HG02970 (cell line): ENCODE results near the gene RSRC1.
"Not testable (repeated sequence)": the region's sequence is repeated elsewhere in the genome, so short reads cannot be mapped to it uniquely, and the experiment has no call there.

Source experiments
- ATAC-seq: cut with Tn5 transposase; IDR thresholded peaks from one replicate; pipeline ENCODE4 v1.9.1; 2021; ENCODE audit warnings: mild to moderate bottlenecking, moderate library complexity, moderate number of reproducible peaks; ENCODE audit not compliant: unreplicated experiment, low FRiP score

The RSRC1 gene

DNA sequence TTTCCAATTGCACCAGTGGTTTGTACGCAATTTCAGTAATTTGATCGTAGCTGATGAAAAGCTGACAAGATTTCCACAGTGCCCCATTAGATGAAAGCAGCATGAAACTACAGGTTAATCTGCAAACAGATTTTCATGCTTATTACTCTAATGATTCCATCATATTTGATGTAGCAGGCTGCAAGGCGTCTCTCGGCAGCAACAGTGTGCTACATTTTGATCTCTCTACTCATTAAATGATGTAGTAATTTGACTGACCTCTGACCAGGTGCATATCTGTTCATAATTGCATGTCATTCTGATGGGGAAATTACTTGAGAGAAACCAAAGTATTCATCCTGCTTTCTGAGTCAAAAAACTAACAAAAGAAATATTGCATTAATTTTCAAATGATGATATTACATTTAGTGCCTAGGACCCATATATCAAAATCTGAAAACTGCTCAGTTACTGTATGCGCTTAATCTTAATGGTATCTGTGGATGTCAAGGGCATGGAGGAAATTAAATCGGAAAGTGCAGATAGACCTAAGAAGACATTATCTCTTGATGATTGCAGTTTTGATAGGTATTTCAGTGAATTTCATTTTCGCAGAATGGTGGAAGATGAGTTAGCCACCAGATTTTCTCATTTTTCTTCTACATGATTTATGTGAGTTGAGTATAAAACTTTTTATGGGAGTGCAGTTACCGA lies 198.5 kb downstream of the RSRC1 start:
- no peak for ATAC-seq

DNA sequence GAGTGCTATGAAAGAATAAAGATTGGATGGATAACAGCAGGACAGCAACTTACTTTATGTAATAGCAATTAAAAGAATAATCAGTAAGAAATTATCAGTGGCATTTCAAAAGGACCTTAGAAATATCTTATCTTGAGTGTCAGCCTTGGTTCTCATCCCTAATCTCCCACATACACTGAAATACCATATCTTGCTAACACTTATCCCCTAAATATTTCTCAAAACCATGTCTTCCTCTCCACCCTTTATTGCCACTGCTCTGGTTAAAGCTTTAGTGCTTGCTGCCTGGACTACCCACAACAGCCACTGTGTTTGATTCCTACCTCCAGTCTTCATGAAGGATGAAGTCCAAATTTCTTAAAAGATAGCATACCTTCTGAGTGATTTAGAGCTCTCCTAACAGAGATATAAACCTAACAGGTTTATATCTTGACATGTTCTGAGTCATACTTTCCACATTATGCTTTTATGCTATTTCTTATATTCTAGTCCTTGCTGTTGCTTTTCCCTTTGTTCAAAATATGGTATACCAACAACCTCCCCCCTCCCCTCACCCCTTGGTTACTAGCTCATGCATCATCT lies 202.8 kb downstream of the RSRC1 start:
- no peak for ATAC-seq

DNA sequence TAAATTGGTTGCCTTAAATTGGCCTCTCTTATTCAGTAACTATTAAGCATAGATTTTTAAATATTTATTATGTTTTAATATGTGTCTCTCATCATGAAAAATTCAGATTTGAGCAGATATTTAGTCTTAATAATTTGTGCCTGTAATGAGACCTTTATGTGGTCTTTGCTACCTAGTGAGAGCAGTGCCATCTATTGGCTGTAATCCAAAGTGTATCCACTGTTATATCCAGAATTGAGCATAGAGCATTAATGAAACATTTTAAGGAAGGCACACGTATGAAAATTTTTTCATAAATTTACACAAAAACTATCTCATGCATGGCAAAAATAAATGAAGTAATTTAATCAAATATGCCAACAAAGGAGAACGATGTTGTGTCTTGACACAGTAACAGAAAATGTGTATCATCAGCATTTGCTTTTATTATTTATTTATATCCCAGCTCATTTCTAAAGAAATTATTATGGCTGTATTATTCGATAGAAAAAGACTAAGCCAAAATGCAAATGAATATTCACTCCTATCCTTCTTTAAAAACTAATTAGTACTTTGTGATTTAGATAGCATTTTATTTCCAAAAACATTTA lies 203.5 kb downstream of the RSRC1 start:
- no peak for ATAC-seq

DNA sequence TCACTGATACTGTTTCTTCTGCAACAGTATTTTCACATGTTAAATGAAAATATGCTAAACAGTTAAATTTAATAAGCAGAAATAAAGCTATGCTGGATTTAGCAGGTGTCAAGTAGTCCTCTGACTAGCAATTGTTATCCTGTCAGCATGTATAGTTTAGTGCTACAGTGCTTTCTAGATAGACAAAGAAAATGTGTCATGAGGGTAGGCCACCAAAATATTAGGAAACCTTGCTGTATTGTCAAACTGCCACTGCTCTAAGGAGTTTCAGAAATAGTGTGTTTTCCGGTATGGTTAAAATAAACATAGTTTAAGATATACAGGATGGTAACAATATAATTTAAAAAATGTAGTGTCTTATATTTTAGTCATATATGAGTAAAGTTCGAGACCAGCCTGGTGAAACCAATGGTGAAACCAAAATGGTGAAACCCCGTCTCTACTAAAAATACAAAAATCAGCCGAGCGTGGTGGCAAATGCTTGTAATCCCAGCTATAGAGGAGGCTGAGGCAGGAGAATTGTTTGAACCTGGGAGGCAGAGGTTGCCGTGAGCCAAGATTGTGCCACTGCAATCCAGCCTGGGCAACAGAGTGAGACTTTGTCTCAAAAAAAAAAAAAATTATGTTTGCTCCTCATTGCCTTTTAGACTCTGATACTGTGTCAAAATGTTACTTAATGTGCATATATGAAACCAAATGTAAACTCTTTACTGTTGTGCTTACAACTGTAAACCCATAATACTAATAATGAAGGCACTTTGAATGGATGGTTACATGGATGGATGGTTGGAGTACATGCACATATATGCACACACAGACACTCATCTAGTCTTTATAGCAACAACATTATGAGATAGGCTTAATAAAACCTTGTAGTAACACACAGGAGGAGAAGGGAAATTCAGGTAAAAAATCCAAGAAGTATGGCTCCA lies 204.8 kb downstream of the RSRC1 start:
- ATAC-seq: no peak

DNA sequence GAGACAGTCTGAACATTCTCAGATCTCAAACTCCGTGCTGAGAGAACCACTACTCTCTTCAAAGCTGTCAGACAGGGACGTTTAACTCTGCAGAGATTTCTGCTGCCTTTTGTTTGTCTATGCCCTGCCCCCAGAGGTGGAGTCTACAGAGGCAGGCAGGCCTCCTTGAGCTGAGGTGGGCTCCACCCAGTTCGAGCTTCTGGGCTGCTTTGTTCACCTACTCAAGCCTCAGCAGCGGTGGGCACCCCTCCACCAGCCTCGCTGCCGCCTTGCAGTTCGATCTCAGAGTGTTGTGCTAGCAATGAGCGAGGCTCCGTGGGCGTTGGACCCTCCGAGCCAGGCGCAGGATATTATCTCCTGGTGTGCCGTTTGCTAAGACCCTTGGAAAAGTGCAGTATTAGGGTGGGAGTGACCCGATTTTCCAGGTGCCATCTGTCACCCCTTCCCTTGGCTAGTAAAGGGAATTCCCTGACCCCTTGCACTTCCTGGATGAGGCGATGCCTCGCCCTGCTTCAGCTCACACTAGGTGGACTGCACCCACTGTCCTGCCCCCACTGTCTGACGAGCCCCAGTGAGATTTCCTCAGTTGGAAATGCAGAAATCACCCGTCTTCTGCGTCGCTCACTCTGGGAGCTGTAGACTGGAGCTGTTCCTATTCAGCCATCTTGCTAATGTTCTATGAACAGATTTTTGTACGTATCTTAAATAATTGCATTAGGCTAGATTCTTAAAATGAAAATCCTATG lies 220.0 kb downstream of the RSRC1 start:
- not testable (repeated sequence) for ATAC-seq

DNA sequence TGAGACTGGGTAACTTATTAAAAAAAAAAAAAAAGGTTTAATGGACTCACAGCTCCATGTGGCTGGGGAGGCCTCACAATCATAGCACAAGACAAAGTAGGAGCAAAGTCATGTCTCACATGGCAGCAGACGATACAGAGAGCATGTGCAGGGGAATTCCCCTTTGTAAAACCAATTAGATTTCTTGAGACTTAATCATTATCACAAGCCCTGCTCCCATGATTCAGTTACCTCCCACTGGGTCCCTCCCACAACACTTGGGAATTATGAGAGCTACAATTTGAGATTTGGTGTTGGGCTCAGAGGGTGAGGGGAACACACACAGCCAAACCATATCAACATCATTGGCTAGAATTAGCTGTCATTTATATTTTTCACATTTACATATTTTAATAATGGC lies 221.0 kb downstream of the RSRC1 start:
- no peak for ATAC-seq

DNA sequence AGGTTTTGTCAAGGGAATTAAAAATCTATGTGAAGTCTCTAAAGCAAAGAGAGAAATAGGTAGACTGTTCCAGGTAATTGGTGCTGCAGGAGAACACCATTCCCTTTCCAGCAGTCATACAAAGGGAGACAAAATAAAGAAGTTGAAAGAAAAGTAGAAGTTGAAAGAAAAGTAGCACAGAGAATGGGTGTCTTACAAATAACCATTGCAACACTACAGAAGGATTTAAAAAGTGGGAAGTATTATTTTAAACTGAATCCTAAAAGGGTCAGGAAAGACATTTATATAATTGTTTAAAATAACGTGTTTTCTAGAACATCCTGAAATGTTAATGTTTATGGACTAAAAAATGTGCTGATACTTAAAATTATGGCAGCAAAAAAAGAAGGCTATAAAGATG lies 223.8 kb downstream of the RSRC1 start:
- ATAC-seq: no peak

DNA sequence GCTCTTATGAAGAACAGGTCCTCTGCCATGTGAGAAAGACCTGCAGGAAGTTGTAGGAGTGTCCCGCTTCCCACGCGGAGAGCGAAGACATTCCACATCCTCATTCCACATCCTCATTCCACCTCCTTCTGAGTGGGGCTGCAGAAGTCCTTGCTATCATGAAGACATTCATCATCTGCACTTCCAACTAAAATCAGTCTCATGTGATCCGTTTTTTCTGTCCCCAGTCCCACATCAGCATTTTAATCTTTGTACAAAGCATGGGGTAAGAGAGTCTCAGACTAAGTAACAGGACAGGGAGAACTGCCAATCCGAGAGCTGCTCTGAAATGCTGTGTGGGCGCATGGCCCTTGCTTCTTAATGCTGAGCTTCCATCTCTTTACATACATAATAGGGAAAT lies 227.2 kb downstream of the RSRC1 start:
- ATAC-seq: no peak

DNA sequence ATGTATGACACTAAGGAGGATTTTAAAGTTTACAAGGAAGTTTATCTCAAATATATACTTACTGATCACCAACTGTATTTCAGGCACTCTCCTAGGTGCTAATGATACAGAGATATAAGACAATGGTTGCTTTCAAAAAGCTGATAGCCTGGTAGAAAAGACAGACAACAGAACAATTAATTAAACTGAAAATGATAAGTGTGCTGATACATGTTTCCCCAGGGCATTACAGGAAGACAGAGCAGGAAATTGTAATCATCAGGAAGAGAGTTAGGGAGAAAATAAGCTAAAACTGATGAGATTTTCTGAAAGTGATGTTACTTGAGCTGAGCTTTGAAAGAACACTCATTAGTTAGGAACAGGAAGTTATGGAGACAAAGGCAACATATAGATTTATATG lies 229.7 kb downstream of the RSRC1 start:
- ATAC-seq: no peak

DNA sequence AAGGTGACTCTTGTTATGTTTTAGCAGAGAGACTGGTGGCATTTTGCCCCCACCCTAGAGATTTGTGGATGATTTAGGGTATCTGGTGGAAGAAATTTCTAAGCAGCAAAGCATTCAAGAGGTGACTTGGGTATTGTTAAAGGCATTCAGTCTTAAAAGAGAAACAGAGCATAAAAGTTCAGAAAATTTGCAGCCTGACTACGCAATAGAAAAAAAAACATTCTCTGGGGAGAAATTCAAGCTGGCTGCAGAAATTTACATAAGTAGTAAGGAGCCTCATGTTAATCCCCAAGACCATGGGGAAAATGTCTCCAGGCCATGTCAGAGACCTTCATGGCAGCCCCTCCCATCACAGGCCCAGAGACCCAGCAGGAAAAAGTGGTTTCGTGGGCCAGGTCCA lies 231.1 kb downstream of the RSRC1 start:
- ATAC-seq: not testable (repeated sequence)

DNA sequence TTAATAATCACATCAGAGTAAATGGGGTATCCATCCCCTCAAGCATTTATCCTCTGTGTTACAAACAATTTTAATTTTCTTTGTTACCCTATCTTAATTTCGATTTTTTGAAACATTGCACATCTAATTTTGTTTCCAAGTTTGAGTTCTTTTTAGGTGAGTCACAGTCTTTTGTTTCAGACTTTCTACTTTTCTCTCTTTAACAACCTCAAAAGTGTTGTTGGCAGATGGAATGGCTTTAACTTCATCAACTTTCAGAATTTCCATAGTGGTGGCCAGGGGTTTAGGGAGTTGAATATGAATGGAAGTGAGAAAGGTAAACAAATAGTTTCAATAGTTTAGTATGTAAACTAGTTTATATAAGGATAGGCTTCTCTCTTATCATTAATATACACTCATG lies 238.1 kb downstream of the RSRC1 start:
- ATAC-seq: no peak

DNA sequence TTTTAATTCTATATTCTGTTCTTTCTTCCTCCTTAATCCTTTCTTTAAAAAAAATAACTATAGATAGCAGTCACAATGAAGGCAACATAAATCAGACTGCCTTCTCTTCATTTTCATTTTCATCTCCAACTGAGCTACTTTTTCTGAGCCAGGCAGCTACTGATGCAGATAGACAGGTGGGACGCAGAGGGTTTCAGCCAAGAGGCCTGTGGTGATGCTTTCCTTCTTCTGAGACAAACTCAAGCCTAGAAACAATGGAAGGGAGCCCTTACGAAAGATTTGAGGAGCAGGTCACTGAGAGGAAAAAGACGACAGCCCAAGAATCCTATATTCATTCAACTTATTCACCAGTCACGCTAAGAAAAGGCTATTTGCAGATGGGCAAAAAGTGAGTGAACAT lies 241.1 kb downstream of the RSRC1 start:
- no peak for ATAC-seq

DNA sequence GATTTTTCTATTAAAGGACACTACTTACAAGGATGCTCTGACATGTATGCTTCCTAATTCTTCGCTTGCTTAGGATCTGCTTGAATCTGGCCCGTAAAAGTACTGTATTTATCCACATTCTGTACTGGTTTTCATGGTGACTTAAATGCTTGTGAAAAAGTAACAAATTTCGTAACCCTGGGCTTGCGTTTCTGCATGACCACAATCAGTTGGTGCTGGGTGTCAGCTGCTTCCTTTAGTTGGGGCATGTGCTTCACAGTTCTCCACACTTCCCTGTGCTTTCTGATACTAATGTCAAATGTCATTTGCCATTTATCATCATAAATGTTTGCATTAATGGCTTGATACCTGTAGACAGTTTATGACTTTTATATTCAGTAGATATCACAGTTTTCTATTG lies 242.7 kb downstream of the RSRC1 start:
- no peak for ATAC-seq

DNA sequence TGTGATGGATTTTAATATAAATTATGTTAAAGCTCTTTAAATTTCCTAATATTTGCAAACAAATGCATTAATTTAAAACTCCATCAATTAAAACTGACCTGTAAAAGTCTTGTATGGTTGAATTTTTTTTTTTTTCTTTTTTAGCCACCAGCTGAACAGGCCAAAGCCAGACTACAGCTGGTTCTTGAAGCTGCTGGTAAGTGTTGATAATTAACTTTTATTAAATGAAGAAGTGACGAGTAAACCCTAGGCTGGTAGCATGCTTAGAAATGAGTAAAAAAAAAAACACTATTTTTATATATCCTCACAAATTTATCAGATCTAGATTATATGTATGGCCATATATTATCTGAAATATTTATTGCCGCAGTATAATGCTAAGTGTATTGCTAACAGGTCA lies 244.8 kb downstream of the RSRC1 start:
- ATAC-seq: peak; percentile 53

DNA sequence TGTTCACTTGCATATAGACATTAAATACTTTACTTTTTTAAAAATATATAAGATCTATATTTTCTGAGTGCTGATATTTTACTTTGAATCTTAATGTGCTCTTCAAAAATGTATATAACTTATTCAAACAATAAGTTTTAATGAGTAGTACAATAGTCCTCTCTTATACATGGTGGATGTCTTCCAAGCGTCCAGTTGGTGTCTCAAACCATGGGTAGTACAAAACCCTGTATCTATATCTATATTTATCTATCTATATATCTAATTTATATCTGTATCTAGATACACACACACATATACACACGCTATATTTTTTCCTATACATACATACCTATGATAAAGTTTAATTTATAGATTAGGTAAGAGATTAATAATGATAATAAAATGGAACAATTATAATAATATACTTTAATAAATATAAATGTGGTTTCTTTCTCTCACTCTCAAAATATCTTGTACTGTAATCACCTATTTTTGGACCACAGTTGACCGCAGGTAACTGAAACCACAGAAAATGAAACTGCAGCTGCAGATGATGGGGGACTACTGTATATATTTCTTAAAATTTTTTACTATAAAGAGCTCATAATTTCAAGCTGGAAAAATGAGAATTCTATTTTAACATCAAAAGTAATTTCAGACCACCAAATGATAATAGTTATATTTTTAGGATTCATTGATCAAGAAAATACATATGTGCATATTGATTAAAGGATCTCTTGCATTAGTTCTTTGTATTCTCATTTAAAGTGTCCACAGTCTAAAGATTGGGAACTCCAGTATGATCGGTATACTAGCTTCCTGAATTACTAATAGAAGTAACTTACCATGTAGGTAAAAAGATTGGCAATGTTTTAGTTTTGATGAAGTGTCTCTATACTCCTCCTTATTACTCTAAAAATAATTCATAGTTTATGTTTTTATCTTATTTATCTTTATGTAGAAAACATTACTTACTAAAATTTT lies 246.0 kb downstream of the RSRC1 start:
- ATAC-seq: peak; percentile 94

DNA sequence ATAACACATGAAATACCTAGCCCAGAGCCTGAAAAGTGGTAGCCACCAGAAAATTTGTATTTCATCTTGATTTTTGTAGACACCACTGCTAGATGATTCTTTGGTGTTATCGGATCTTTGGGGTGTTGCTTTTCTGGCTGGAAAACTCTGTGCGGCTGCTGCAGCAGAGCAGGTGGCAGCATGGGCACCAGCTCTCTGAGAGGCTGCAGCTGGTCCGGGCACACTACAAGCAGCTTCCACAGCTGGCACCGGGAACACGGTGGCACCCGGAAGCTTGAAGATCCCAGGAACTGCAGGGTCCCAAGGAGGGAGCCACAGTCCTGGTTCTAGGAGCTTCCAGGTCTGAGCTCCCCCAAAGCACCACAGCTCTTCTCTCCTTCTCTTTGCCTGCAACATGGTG lies 249.4 kb downstream of the RSRC1 start:
- ATAC-seq: no peak

DNA sequence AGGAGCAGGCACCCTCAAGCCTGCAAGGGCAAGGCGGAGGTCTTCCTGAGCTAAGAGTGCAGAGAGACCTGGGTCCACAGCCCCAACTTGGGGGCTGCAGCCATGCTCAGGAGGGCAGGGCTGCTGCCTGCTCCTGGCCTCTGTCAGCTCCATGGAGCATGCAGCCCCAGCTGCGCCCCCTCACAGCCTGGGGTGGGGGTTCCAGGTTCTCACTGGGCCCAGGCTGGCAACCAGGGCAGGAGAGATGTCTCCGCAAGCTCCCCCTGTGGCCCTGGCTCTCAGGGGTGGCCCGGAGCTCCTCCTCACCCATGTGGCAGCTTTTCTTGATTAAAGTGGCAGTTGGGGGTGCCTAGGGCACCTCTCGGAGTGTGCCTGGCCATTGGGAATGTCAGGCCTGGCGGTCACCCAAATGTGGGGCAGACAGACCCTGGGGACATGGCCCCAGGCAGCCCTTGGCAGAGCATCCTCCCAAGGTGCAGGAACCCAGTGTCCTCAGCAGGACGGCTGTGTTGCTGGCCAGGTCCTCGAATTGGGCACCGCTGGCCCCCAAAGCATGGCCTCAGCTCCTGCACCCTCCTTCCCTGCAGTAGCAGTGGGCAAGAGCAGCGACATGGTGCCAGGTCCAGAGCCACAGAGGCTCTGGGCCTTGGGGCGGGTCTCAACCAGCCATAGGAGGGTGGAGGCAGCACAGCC lies 251.0 kb downstream of the RSRC1 start:
- no peak for ATAC-seq

DNA sequence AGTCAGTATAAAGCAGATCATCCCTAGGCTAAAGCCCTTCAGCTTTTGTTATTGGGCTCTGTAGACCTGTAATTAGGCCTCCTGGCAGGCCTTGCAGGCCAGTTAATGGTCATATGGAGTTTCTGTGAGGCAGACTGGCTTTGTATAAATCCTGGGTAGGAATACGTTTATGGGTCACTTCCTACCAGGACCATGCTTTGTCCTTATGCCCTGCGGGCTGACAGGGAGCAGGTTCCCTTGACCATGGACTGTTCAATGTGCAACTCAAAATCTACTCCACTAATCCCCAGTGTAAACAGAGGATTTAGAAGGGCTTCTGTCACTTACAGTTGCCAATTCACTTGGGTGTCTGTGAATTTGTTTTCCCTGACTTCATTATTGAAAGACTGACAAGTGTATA lies 258.4 kb downstream of the RSRC1 start:
- ATAC-seq: no peak

DNA sequence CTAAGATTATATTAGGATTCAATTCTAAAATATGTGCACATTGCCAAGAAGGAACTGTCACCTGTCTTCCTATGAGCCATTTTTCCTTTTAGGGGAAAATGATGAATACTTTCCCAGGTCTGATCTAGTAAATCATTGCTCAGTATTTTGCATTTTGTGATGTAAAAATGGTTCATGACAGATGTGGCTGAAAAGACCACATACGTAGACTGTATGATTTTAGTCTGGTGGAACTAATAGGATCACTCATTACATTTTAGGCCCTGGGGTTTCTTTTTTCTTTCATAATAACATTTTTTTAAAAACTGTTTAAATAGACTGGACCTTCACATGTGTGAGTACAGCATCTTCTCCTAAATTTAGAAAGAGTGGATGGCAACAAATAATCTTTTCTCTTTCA lies 259.4 kb downstream of the RSRC1 start:
- no peak for ATAC-seq
